NCI-H524 (cell line): ENCODE data around the gene MYBPHL.

Experiments used
- DNase-seq, 2 experiments: peaks; one replicate each; lab custom pipeline; 2025; lab: John Stamatoyannopoulos, UW

Gene MYBPHL

GRCh38 chr1:109263597-109264378, 43.0 kb downstream of the MYBPHL start:
- peak; percentile 20 to 40 for DNase-seq

- DNase-seq: no peak
Measured at GRCh38 chr1:109263234-109263596, 43.6 kb downstream of the MYBPHL start.

DNA sequence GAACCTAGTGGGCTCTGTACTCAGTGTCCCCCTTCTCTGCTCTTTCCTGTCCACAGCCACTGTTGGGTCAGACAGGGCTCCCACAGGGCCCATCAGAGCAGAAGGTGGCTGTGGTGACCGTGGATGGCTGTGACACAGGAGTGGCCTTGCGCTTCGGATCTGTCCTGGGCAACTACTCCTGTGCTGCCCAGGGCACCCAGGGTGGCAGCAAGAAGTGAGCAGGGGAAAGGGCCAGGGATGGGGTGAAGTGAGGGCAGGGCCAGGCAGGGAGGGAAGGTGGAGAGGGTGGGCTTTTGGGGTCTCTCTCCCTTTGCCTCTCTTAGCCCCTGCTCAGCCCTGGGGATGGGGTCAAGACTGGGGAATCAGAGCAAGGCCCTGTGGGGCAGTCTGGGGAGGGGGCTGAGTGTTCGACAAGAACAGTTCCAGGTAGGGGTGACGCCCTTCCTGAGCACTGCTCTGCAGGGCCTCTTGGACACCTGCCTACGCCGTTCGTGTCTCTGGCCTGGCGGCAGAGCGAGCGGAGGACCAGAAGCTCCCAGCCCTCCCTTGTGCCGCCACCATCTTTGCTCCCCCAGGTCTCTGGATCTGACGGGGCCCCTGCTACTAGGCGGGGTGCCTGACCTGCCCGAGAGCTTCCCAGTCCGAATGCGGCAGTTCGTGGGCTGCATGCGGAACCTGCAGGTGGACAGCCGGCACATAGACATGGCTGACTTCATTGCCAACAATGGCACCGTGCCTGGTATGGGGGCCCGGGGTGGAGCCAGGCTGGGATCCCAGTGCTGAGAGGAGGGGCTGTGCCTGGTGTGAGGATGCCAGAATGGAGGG, 44.4 kb downstream of the MYBPHL start:
- DNase-seq: no peak

DNA sequence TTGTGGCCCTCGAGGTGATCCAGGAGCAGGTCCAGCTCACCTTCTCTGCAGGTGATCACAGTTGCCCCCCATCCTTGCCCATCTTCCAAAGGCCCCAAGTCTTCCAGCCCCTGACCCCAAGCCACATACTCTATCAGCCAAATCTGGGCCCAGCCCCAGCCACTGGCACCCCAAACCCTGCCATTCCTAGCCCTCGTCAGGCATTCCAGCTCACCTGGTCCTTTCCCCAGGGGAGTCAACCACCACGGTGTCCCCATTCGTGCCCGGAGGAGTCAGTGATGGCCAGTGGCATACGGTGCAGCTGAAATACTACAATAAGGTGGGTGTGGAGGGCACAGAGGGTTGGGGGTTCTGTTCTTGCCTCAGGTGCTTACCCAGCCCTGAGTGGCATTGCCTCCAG, 45.2 kb downstream of the MYBPHL start:
- DNase-seq: no peak

- DNase-seq: no peak
Measured at GRCh38 chr1:109261006-109261405, 45.8 kb downstream of the MYBPHL start.

DNA sequence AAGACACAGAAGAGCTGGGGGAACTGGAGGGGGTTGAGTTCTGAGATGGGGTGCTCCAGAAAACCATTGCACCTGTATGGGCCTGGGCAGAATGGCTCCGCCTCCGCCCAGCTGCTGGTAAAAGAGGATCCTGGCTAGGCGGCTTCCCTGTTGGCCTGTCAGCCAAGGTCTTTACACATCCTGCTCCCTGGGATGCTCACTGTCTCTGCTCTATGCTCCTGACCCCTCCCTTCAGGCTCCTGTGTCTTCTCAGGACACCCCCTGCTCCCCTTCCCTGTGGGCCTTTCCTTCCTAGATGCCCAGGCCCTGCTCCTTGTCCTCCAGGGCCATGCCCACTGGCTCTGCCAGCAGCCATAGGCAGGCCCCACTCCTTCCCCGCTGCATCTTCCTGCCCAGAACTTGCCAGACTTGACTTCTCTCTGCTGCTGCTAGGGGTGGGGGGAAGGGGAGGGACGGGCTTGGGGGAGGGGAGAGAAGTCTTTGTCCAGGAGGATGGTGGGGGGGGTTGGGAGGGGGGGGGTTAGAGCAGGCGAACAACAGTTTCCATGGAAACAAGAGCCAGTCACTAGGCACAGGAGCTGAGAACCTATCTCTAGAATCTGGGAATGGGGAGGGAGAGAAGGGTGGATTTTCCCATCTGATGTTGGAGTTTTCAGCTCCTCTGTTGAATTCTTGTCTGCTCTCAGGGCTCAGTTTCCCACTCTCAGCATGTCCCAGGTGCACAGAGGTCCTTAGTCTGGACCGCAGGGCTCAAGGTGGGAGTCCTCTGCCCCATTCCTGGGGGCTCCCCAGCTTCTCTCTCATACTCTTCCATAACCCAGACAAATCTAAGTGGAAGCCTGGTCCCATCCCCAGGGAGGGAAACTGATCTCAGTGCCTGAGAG, 46.9 kb downstream of the MYBPHL start:
- peak in 1 of 2 experiments; percentile 8 for DNase-seq

GRCh38 chr1:109258481-109259466, 48.0 kb downstream of the MYBPHL start:
- no peak for DNase-seq

DNA sequence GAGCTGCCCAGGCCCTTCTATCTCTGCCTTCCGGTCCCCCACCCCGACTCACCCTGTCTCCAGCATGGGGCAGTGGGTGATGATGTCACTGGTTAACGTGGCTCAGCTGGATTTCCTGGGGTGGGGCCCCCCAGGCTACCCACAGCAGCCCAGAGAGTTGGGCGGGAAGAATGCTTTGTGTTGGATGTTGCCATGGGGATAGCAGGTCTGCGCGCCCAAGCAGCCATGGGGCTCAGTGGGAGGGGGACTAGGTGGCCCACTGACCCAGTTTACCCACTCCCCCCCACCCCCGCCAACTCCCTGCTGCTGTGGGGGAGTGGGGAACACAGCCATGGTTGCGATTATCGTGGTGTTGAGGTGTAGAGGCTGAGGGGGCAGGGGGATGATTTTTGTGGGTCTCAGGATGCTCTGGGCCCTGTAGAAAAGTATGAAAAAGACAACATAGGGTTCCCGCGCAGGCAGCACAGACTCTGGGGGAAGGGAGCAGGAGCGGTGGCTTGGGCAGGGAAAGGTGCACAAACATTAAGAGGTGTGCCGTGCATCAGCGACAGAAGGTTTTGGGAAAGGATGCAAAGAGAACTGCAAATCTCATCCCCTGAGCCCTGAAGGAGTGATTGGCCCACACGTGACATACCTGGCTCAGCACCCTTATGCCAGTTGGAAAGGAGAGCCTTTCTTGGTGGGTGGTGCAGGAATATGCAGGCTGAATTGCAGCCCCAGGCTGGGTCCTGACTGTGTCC, 49.0 kb downstream of the MYBPHL start:
- DNase-seq: no peak

DNA sequence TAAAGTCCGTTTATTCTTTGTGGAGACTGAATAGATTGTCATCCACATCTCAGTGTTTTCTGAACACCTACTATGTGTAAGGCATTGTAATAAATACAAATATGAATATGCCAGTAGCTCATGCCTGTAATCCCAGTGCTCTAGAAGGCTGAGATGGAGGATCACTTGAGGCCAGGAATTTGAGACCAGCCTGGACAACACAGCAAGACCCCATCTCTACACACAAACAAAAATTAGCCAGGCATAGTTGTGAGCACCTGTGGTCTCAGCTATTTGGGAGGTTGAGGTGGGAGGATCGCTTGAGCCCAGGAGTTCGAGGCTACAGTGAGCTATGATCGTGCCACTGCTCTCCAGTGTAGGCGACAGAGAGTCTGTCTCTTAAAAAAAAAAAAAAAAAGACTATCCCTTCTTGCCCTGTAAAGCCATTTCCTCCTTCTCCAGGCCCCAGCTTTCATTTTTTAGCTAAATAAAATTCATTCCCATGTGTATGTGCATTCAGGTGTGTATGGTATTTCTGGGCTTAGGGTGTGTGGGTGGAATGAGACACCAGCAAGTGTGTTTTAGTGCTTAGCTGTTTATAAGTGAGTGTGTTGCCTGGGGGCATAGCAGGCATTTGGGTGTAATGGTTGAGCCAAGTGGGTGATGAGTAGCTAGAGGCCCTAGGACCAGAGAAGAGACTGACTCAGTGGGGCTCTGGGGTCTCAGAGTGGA, 49.7 kb downstream of the MYBPHL start:
- no peak for DNase-seq

- peak in 1 of 2 experiments; percentile 62 for DNase-seq
Measured at GRCh38 chr1:109256085-109256484, 50.7 kb downstream of the MYBPHL start.

DNA sequence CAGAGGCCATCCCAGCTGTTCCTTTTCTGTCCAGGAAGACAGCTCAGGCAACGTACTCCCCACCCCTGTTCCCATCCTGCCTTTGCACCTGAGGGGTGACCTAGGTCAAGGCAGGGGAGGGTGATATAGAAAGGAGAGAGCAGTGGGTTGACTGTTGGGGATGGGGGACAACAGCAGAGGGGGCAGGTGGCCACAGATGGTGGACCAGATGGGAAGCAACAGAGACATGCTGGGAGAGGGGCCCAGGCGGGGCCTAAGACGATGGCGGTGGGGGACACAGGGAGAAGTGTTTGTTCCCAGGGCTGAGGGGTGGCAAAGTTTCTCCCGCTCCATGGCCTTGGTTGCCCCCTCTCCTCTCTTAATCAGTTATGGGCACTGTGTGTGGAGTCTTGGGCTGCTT, 51.1 kb downstream of the MYBPHL start:
- peak; percentile 82 to 89 for DNase-seq

DNA sequence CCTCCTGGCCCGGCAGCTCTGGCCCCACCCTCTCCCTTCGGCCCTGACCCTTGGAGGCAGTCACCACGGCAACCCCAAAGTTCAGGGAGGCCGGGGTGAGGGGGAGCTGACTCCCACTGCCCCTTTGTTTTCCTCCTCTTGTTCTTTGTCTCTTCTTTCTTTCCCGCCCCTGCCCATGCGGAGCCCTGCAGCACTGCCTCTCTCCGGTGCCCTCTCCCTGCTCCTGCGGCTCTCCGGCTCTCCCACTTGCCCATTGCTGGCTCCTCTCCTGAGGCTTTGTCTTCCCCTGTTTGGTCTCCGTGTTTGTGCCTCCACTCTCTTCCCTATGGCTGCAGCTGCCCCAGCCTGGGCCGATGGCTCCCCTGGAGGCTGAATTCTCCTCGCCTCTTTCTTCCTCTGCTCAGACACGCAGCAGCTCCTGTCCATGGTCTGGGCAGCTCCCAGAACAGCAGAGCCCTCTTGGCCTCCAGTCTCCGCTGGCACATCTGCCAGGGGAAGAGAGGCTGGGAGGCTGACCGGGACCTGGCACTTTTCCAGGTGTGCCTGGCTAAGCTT, 51.6 kb downstream of the MYBPHL start:
- DNase-seq: peak; percentile 75 to 87

GRCh38 chr1:109254621-109255096, 52.2 kb downstream of the MYBPHL start:
- peak; percentile 36 to 59 for DNase-seq

DNA sequence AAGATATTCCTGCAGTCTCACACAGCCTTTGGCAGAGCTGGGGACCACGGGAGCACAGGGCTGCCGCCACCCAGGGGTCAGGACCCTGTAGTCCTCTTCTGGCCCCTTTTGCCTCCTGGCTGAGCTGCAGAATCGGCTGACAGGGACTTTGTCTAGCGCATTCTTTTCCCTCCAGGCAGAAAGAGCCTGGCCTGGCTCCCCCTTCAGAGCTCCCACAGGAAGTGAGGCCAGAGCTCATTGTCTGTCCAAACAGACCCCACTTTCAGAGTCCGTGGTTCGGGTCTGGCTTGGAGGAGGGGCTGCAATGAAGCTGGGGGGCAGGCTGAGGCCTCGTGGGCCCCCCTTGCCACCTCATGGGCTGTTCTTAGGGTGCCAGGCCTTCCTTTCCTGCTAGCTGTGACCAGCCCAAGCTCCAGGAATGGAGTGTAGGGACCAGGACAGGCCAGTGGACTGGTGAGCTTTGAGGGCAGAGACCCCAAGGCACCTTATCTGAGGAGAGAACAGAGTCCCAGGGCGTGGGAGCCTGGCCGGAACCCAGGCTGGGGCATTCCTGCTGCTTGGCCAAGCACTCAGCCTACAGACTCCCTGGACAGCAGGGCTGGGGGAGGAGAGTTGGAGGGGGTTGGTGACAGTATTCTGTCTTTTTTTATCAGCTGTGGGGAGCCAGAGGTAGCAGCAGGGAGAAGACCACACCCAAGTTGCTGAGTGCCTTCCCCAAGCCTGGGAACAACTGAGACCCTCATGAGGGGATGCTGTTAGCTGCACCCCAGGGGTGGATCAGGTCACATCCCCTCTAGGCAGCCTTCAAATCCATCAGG, 52.8 kb downstream of the MYBPHL start:
- peak in 1 of 2 experiments; percentile 42 for DNase-seq

DNA sequence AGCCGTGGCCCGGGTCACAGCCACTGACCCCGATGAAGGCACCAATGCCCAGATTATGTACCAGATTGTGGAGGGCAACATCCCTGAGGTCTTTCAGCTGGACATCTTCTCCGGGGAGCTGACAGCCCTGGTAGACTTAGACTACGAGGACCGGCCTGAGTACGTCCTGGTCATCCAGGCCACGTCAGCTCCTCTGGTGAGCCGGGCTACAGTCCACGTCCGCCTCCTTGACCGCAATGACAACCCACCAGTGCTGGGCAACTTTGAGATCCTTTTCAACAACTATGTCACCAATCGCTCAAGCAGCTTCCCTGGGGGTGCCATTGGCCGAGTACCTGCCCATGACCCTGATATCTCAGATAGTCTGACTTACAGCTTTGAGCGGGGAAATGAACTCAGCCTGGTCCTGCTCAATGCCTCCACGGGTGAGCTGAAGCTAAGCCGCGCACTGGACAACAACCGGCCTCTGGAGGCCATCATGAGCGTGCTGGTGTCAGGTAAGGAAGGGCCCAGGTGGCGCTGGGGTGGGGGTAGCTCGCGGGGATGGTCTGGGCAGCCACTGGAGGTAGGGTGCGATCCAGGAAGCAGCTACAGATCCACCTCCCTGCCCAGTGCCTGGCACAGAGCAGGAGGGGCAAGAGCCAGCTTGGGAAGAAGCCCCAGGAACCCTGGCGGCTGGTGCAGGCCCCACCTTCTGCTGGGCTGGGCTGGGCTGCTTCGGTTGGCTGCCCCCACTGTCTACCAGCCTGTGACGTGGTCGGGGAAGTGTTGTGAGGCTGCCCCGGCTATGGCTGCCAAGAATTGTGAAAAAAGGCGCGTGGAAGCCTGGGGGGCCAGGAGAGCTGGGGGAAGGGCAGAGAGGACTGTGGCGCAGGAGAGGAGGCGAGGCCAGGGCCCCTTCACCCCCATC, 53.7 kb downstream of the MYBPHL start:
- peak in 1 of 2 experiments; percentile 23 for DNase-seq

DNA sequence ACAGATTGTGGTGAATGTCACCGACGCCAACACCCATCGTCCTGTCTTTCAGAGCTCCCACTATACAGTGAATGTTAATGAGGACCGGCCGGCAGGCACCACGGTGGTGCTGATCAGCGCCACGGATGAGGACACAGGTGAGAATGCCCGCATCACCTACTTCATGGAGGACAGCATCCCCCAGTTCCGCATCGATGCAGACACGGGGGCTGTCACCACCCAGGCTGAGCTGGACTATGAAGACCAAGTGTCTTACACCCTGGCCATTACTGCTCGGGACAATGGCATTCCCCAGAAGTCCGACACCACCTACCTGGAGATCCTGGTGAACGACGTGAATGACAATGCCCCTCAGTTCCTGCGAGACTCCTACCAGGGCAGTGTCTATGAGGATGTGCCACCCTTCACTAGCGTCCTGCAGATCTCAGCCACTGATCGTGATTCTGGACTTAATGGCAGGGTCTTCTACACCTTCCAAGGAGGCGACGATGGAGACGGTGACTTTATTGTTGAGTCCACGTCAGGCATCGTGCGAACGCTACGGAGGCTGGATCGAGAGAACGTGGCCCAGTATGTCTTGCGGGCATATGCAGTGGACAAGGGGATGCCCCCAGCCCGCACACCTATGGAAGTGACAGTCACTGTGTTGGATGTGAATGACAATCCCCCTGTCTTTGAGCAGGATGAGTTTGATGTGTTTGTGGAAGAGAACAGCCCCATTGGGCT, 54.5 kb downstream of the MYBPHL start:
- DNase-seq: no peak
